ENCODE results near the gene IRS4. TPM values are rescaled to one million over a fixed set of nuclear protein-coding genes. Genes with fewer than 3 reads are reported as not detected.

IRS4 gene
- not detected for total RNA-seq (2013)
- polyA plus RNA-seq: not detected
- polyA minus RNA-seq: not detected in 2 replicates
- total RNA-seq: 0 to 1.5 (median 0) reads per million in 11 experiments

- peak within 1 kb of the TSS; percentile 27 for H3K4me2 ChIP-seq (replicated peaks; ENCODE audit: extremely low read depth, low read length, poor library complexity, severe bottlenecking)
- Mint-ChIP-seq H3K9me3 (peaks cover 0 to 41% (median 14%) of the 10 kb centered on the region in 7 donors), H3K36me3 (no peaks in the 10 kb centered on the region), H3K4me1 (peaks cover 1% of the 10 kb centered on the region), H3K27me3 (ENCODE audit: low read depth in 3 of 3) (peaks cover 54 to 69% (median 67%) of the 10 kb centered on the region in 3 donors), H3K4me3 (peak within 1 kb of the TSS in 1 of 2 donors; percentile 73), H3K27ac (no peak within 1 kb of the TSS)
- DNase-seq: no peak
- no peaks in the 10 kb centered on the region for H3K4me1 ChIP-seq (ENCODE audit: control insufficient read depth in 1 of 2, insufficient read depth in 2 of 2, low read length in 2 of 2)
- H2AFZ ChIP-seq (ENCODE audit: insufficient read depth, low read depth, low read length, poor library complexity, severe bottlenecking): no peak within 1 kb of the TSS
- no peak within 1 kb of the TSS for H3K9ac ChIP-seq (ENCODE audit: insufficient read depth, low read length, poor library complexity, severe bottlenecking)
- WGBS (ENCODE audit: insufficient coverage): 4% methylated on average over 17 of the region's 62 CpGs
- peaks cover 0 to 12% of the 10 kb centered on the region in 2 donors for H3K9me3 ChIP-seq (replicated peaks in 1 of 2; ENCODE audit: control insufficient read depth in 1 of 2, insufficient read depth in 1 of 2, low read length in 2 of 2)
- H4K20me1 ChIP-seq (ENCODE audit: insufficient read depth, low read length): no peaks in the 10 kb centered on the region
- H3K36me3 ChIP-seq (replicated peaks in 1 of 2; ENCODE audit: control insufficient read depth in 1 of 2, insufficient read depth in 2 of 2, low read length in 2 of 2): no peaks in the 10 kb centered on the region
- no peak within 1 kb of the TSS for H3K27ac ChIP-seq (ENCODE audit: low read depth in 1 of 2, low read length in 2 of 2)
- intact Hi-C loops (cut with micrococcal nuclease): no loop called here
- no peak for TF ChIP-seq CTCF (IDR thresholded peaks at IDR 0.05)
- H3K4me3 ChIP-seq (replicated peaks in 1 of 3; ENCODE audit: low read depth in 2 of 3, low read length in 3 of 3): no peak within 1 kb of the TSS
- H3K79me2 ChIP-seq (ENCODE audit: insufficient read depth, low read length): no peaks in the 10 kb centered on the region
- H3K27me3 ChIP-seq (ENCODE audit: control insufficient read depth in 2 of 2, insufficient read depth in 2 of 2, low read length in 2 of 2): peaks cover 10 to 68% of the 10 kb centered on the region in 2 donors
Measured at GRCh38 chrX:108736509-108737479, at the start of gene IRS4. Gene IRS4 (minus strand): TSS chrX:108736563.

GRCh38 chrX:108772549-108772948 lies 36.2 kb upstream of the IRS4 start:
- H3K27ac ChIP-seq (ENCODE audit: low read depth in 1 of 2, low read length in 2 of 2): no peak overlapping the region
- no peaks in the 10 kb centered on the region for H3K27me3 Mint-ChIP-seq (ENCODE audit: low read depth in 3 of 3)
- no peaks in the 10 kb centered on the region for H3K27me3 ChIP-seq (ENCODE audit: control insufficient read depth in 2 of 2, insufficient read depth in 2 of 2, low read length in 2 of 2)
- intact Hi-C loops (cut with micrococcal nuclease): no loop called here
- H3K4me1 ChIP-seq (ENCODE audit: control insufficient read depth in 1 of 2, insufficient read depth in 2 of 2, low read length in 2 of 2): no peaks in the 10 kb centered on the region
- no peak overlapping the region for H2AFZ ChIP-seq (ENCODE audit: insufficient read depth, low read depth, low read length, poor library complexity, severe bottlenecking)
- H3K79me2 ChIP-seq (ENCODE audit: insufficient read depth, low read length): no peaks in the 10 kb centered on the region
- peaks cover 0 to 6% (median 3%) of the 10 kb centered on the region in 7 donors for H3K9me3 Mint-ChIP-seq
- no peaks in the 10 kb centered on the region for H3K4me1 Mint-ChIP-seq
- no peak overlapping the region for H3K4me3 ChIP-seq (replicated peaks in 1 of 3; ENCODE audit: low read depth in 2 of 3, low read length in 3 of 3)
- DNase-seq: no peak
- H3K4me3 Mint-ChIP-seq: no peak overlapping the region
- no peaks in the 10 kb centered on the region for H4K20me1 ChIP-seq (ENCODE audit: insufficient read depth, low read length)
- H3K4me2 ChIP-seq (replicated peaks; ENCODE audit: extremely low read depth, low read length, poor library complexity, severe bottlenecking): no peak overlapping the region
- TF ChIP-seq CTCF (IDR thresholded peaks at IDR 0.05): no peak
- H3K27ac Mint-ChIP-seq: no peak overlapping the region
- no peaks in the 10 kb centered on the region for H3K36me3 ChIP-seq (replicated peaks in 1 of 2; ENCODE audit: control insufficient read depth in 1 of 2, insufficient read depth in 2 of 2, low read length in 2 of 2)
- no peaks in the 10 kb centered on the region for H3K36me3 Mint-ChIP-seq
- peaks cover 0 to 8% of the 10 kb centered on the region in 2 donors for H3K9me3 ChIP-seq (replicated peaks in 1 of 2; ENCODE audit: control insufficient read depth in 1 of 2, insufficient read depth in 1 of 2, low read length in 2 of 2)
- H3K9ac ChIP-seq (ENCODE audit: insufficient read depth, low read length, poor library complexity, severe bottlenecking): no peak overlapping the region

Measured in CD14-positive monocyte (primary cell).